RWPE2 (cell line): Measurements from ENCODE around the gene SLC23A1.
A peak's percentile ranks its signal among the peaks of the same experiment; 100 is the strongest.

ENCODE experiments used
- ATAC-seq: fragments of 200-7000 bp; cut with Tn5 transposase; 3 replicates; pipeline ENCODE4 v1.9.1; 2021; ENCODE audit warnings: low read depth
- DNase-seq: peaks from one replicate; pipeline ENCODE4 v3.0.0-alpha.2; 2020; ENCODE audit warnings: low spot score
- H3K27ac ChIP-seq: fragments of 450-650 bp; 2 replicates; pipeline ENCODE4 v1.5.1; 2017; ENCODE audit warnings: mild to moderate bottlenecking; ENCODE audit not compliant: poor library complexity, severe bottlenecking
- H3K27me3 ChIP-seq: fragments of 250-450 bp; sonication (Bioruptor Pico); 2 replicates; pipeline ENCODE4 v1.5.1; 2021; ENCODE audit warnings: mild to moderate bottlenecking, moderate library complexity; ENCODE audit not compliant: insufficient read depth, poor library complexity, severe bottlenecking
- H3K36me3 ChIP-seq: fragments of 250-450 bp; sonication (Bioruptor Pico); 2 replicates; pipeline ENCODE4 v1.5.1; 2020; ENCODE audit warnings: low read depth, mild to moderate bottlenecking, moderate library complexity
- H3K4me1 ChIP-seq: fragments of 250-450 bp; sonication (Bioruptor Pico); 2 replicates; pipeline ENCODE4 v1.5.1; 2021; ENCODE audit warnings: mild to moderate bottlenecking, moderate library complexity; ENCODE audit not compliant: insufficient read depth, poor library complexity, severe bottlenecking
- H3K4me3 ChIP-seq: fragments of 250-450 bp; sonication (Bioruptor Pico); 2 replicates; pipeline ENCODE4 v1.5.1; 2021; ENCODE audit warnings: mild to moderate bottlenecking, moderate library complexity; ENCODE audit not compliant: severe bottlenecking
- H3K9me3 ChIP-seq: fragments of 250-450 bp; sonication (Bioruptor Pico); 2 replicates; pipeline ENCODE4 v1.5.1; 2021; ENCODE audit warnings: mild to moderate bottlenecking, moderate library complexity; ENCODE audit not compliant: severe bottlenecking
- CTCF ChIP-seq: fragments of 450-650 bp; IDR thresholded peaks from one replicate; pipeline ENCODE4 v1.5.1; 2017; ENCODE audit warnings: mild to moderate bottlenecking, moderate library complexity; ENCODE audit not compliant: poor library complexity, severe bottlenecking

SLC23A1 gene

GRCh38 chr5:139368613-139369012, 14.5 kb downstream of the SLC23A1 start:
- DNase-seq (no peak), ATAC-seq (no peak)
- no peaks in the 10 kb centered on the region for H3K27me3 ChIP-seq
- H3K4me1 ChIP-seq, result peaks cover 5% of the 10 kb centered on the region
- H3K4me3 ChIP-seq, result no peak overlapping the region
- H3K9me3 ChIP-seq, result no peaks in the 10 kb centered on the region
- peaks cover 86% of the 10 kb centered on the region for H3K36me3 ChIP-seq
- TF ChIP-seq CTCF, result peak; percentile 29
- no peak overlapping the region for H3K27ac ChIP-seq

GRCh38 chr5:139364466-139364865, 18.6 kb downstream of the SLC23A1 start:
- H3K4me3 ChIP-seq, result no peak overlapping the region
- no peak for ATAC-seq
- H3K27me3 ChIP-seq, result no peaks in the 10 kb centered on the region
- no peaks in the 10 kb centered on the region for H3K9me3 ChIP-seq
- H3K27ac ChIP-seq, result no peak overlapping the region
- peaks cover 77% of the 10 kb centered on the region for H3K36me3 ChIP-seq
- no peaks in the 10 kb centered on the region for H3K4me1 ChIP-seq
- no peak for DNase-seq
- TF ChIP-seq CTCF, result no peak

GRCh38 chr5:139363937-139364336, 19.2 kb downstream of the SLC23A1 start:
- Histone ChIP-seq H3K9me3 (no peaks in the 10 kb centered on the region), H3K27me3 (no peaks in the 10 kb centered on the region), H3K4me1 (no peaks in the 10 kb centered on the region), H3K36me3 (peaks cover 72% of the 10 kb centered on the region), H3K27ac (no peak overlapping the region), H3K4me3 (no peak overlapping the region)
- no peak for DNase-seq
- no peak for ATAC-seq
- TF ChIP-seq CTCF, result no peak

GRCh38 chr5:139361835-139362429, 21.2 kb downstream of the SLC23A1 start:
- no peaks in the 10 kb centered on the region for H3K27me3 ChIP-seq
- no peak for ATAC-seq
- H3K9me3 ChIP-seq, result no peaks in the 10 kb centered on the region
- H3K36me3 ChIP-seq, result peaks cover 69% of the 10 kb centered on the region
- no peak overlapping the region for H3K4me3 ChIP-seq
- TF ChIP-seq CTCF, result no peak
- H3K27ac ChIP-seq, result no peak overlapping the region
- DNase-seq, result no peak
- H3K4me1 ChIP-seq, result no peaks in the 10 kb centered on the region

- no peak overlapping the region for H3K27ac ChIP-seq
- no peaks in the 10 kb centered on the region for H3K27me3 ChIP-seq
- H3K4me3 ChIP-seq, result no peak overlapping the region
- no peak for TF ChIP-seq CTCF
- peaks cover 54% of the 10 kb centered on the region for H3K36me3 ChIP-seq
- no peaks in the 10 kb centered on the region for H3K4me1 ChIP-seq
- DNase-seq (no peak), ATAC-seq (no peak)
- no peaks in the 10 kb centered on the region for H3K9me3 ChIP-seq
Observed at GRCh38 chr5:139360384-139360783, 22.7 kb downstream of the SLC23A1 start.
